Stimulated activated naive CD8-positive, alpha-beta T cell treated with anti-CD3 and anti-CD28 coated beads, Interleukin-15, Interleukin-2, amounts not matched to agents 100 ng/mL and 50 ng/mL, for 24 hours (primary cell): ENCODE results near the gene PPP2R2C.

ENCODE experiments used
- H3K27ac Mint-ChIP-seq: one replicate; pipeline ENCODE4 v1.8.0; 2021; ENCODE audit warnings: mild to moderate bottlenecking, mixed read lengths
- H3K27me3 Mint-ChIP-seq: one replicate; pipeline ENCODE4 v1.8.0; 2021; ENCODE audit warnings: mixed read lengths
- H3K36me3 Mint-ChIP-seq: one replicate; pipeline ENCODE4 v1.8.0; 2021; ENCODE audit warnings: low read depth, mixed read lengths
- H3K4me1 Mint-ChIP-seq: one replicate; pipeline ENCODE4 v1.8.0; 2021; ENCODE audit warnings: low read depth, mixed read lengths
- H3K4me3 Mint-ChIP-seq: one replicate; pipeline ENCODE4 v1.8.0; 2021; ENCODE audit warnings: mild to moderate bottlenecking, mixed read lengths
- H3K9me3 Mint-ChIP-seq: one replicate; pipeline ENCODE4 v1.8.0; 2021; ENCODE audit warnings: mixed read lengths

The PPP2R2C gene

GRCh38 chr4:6466756-6467381 is 5.5 kb downstream of the PPP2R2C start:
- Mint-ChIP-seq H3K4me3 (no peak overlapping the region), H3K9me3 (no peaks in the 10 kb centered on the region), H3K36me3 (no peaks in the 10 kb centered on the region), H3K27ac (no peak overlapping the region), H3K27me3 (peaks cover 38% of the 10 kb centered on the region), H3K4me1 (no peaks in the 10 kb centered on the region)

- H3K4me3 Mint-ChIP-seq = no peak overlapping the region
- H3K4me1 Mint-ChIP-seq = no peaks in the 10 kb centered on the region
- peaks cover 45% of the 10 kb centered on the region for H3K27me3 Mint-ChIP-seq
- H3K36me3 Mint-ChIP-seq = no peaks in the 10 kb centered on the region
- H3K9me3 Mint-ChIP-seq = no peaks in the 10 kb centered on the region
- no peak overlapping the region for H3K27ac Mint-ChIP-seq
Observed at GRCh38 chr4:6465955-6466354, 6.5 kb downstream of the PPP2R2C start.

- H3K27ac Mint-ChIP-seq = no peak overlapping the region
- no peaks in the 10 kb centered on the region for H3K4me1 Mint-ChIP-seq
- H3K36me3 Mint-ChIP-seq = no peaks in the 10 kb centered on the region
- H3K27me3 Mint-ChIP-seq = peaks cover 43% of the 10 kb centered on the region
- H3K9me3 Mint-ChIP-seq = no peaks in the 10 kb centered on the region
- no peak overlapping the region for H3K4me3 Mint-ChIP-seq
Observed at GRCh38 chr4:6464842-6465588, 7.4 kb downstream of the PPP2R2C start.

GRCh38 chr4:6463311-6464289 is 8.8 kb downstream of the PPP2R2C start:
- Mint-ChIP-seq H3K4me1 (no peaks in the 10 kb centered on the region), H3K4me3 (no peak overlapping the region), H3K27ac (no peak overlapping the region), H3K36me3 (no peaks in the 10 kb centered on the region), H3K9me3 (peaks cover 3% of the 10 kb centered on the region), H3K27me3 (peaks cover 33% of the 10 kb centered on the region)

GRCh38 chr4:6461301-6462165 is 10.9 kb downstream of the PPP2R2C start:
- Mint-ChIP-seq H3K4me3 (no peak overlapping the region), H3K4me1 (no peaks in the 10 kb centered on the region), H3K36me3 (no peaks in the 10 kb centered on the region), H3K27ac (no peak overlapping the region), H3K27me3 (peaks cover 27% of the 10 kb centered on the region), H3K9me3 (peaks cover 3% of the 10 kb centered on the region)

- Mint-ChIP-seq H3K4me1 (no peaks in the 10 kb centered on the region), H3K36me3 (no peaks in the 10 kb centered on the region), H3K27me3 (peaks cover 24% of the 10 kb centered on the region)
Observed at GRCh38 chr4:6460876-6461275, 11.5 kb downstream of the PPP2R2C start.

GRCh38 chr4:6458528-6458927 is 13.9 kb downstream of the PPP2R2C start:
- Mint-ChIP-seq H3K27ac (no peak overlapping the region), H3K4me1 (no peaks in the 10 kb centered on the region), H3K9me3 (peaks cover 3% of the 10 kb centered on the region), H3K27me3 (peaks cover 30% of the 10 kb centered on the region), H3K4me3 (no peak overlapping the region), H3K36me3 (no peaks in the 10 kb centered on the region)

More at GRCh38 chr4:6460876-6461275, 11.5 kb downstream of the PPP2R2C start:
- H3K9me3 Mint-ChIP-seq = peaks cover 3% of the 10 kb centered on the region
- no peak overlapping the region for H3K4me3 Mint-ChIP-seq
- no peak overlapping the region for H3K27ac Mint-ChIP-seq

GRCh38 chr4:6456450-6456849 is 16.0 kb downstream of the PPP2R2C start:
- H3K9me3 Mint-ChIP-seq = peaks cover 3% of the 10 kb centered on the region
- no peak overlapping the region for H3K27ac Mint-ChIP-seq
- H3K4me1 Mint-ChIP-seq = no peaks in the 10 kb centered on the region
- no peak overlapping the region for H3K4me3 Mint-ChIP-seq
- no peaks in the 10 kb centered on the region for H3K36me3 Mint-ChIP-seq
- peaks cover 23% of the 10 kb centered on the region for H3K27me3 Mint-ChIP-seq

GRCh38 chr4:6454112-6454910 is 18.1 kb downstream of the PPP2R2C start:
- peaks cover 15% of the 10 kb centered on the region for H3K27me3 Mint-ChIP-seq
- H3K36me3 Mint-ChIP-seq = no peaks in the 10 kb centered on the region
- H3K27ac Mint-ChIP-seq = no peak overlapping the region
- H3K4me1 Mint-ChIP-seq = no peaks in the 10 kb centered on the region
- peaks cover 2% of the 10 kb centered on the region for H3K9me3 Mint-ChIP-seq
- H3K4me3 Mint-ChIP-seq = no peak overlapping the region

- Mint-ChIP-seq H3K27me3 (peaks cover 13% of the 10 kb centered on the region), H3K4me1 (no peaks in the 10 kb centered on the region), H3K9me3 (no peaks in the 10 kb centered on the region), H3K36me3 (no peaks in the 10 kb centered on the region), H3K4me3 (no peak overlapping the region), H3K27ac (no peak overlapping the region)
Observed at GRCh38 chr4:6453688-6453990, 18.8 kb downstream of the PPP2R2C start.

GRCh38 chr4:6452897-6453687 is 19.3 kb downstream of the PPP2R2C start:
- no peaks in the 10 kb centered on the region for H3K4me1 Mint-ChIP-seq
- peaks cover 11% of the 10 kb centered on the region for H3K27me3 Mint-ChIP-seq
- H3K27ac Mint-ChIP-seq = no peak overlapping the region
- no peaks in the 10 kb centered on the region for H3K36me3 Mint-ChIP-seq
- no peak overlapping the region for H3K4me3 Mint-ChIP-seq
- no peaks in the 10 kb centered on the region for H3K9me3 Mint-ChIP-seq

- Mint-ChIP-seq H3K27me3 (peaks cover 11% of the 10 kb centered on the region), H3K4me3 (no peak overlapping the region), H3K4me1 (no peaks in the 10 kb centered on the region), H3K36me3 (no peaks in the 10 kb centered on the region), H3K27ac (no peak overlapping the region), H3K9me3 (no peaks in the 10 kb centered on the region)
Observed at GRCh38 chr4:6452116-6452896, 20.1 kb downstream of the PPP2R2C start.
